IPS-18a (cell line): ENCODE measurements around the gene PACRG.

Source experiments
- H3K27ac ChIP-seq: one replicate; pipeline ENCODE4 v1.5.1; 2013; ENCODE audit warnings: low read length
- H3K27me3 ChIP-seq: one replicate; pipeline ENCODE4 v1.6.1; 2013; ENCODE audit warnings: mild to moderate bottlenecking, low read length; ENCODE audit not compliant: control insufficient read depth, insufficient read depth
- H3K36me3 ChIP-seq: one replicate; pipeline ENCODE4 v1.6.1; 2013; ENCODE audit warnings: low read depth, low read length; ENCODE audit not compliant: control insufficient read depth
- H3K4me1 ChIP-seq: one replicate; pipeline ENCODE4 v1.6.1; 2013; ENCODE audit warnings: low read depth, low read length; ENCODE audit not compliant: control insufficient read depth
- H3K4me3 ChIP-seq: one replicate; pipeline ENCODE4 v1.5.1; 2013; ENCODE audit warnings: low read length
- H3K9ac ChIP-seq: one replicate; pipeline ENCODE4 v1.6.1; 2013; ENCODE audit warnings: mild to moderate bottlenecking, low read length, moderate library complexity
- H3K9me3 ChIP-seq: one replicate; pipeline ENCODE4 v1.6.1; 2013; ENCODE audit warnings: low read depth, low read length; ENCODE audit not compliant: control insufficient read depth

The PACRG gene

DNA sequence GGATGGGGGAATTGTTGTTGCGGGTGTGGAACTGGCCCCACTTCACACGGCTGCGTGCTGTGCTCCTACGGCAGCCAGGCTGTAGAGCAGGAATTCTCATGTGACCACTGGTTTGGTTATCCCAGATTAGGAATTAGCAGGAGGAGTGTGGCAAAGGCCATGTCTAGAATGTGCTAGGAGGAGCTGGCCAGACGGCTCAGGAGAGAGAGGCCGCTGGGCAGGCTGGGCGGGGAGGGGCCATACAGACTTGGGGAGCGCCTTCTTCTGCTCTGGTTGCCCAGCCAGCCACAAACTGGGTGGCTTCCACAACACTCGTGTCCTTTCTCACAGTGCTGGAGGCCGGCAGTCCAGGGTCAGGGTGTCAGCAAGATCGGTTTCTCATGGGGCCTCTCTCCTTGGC lies 441.7 kb downstream of the PACRG start:
- Histone ChIP-seq H3K9ac (no peak overlapping the region), H3K27me3 (no peaks in the 10 kb centered on the region), H3K9me3 (no peaks in the 10 kb centered on the region), H3K27ac (no peak overlapping the region), H3K36me3 (no peaks in the 10 kb centered on the region), H3K4me1 (no peaks in the 10 kb centered on the region), H3K4me3 (no peak overlapping the region)

DNA sequence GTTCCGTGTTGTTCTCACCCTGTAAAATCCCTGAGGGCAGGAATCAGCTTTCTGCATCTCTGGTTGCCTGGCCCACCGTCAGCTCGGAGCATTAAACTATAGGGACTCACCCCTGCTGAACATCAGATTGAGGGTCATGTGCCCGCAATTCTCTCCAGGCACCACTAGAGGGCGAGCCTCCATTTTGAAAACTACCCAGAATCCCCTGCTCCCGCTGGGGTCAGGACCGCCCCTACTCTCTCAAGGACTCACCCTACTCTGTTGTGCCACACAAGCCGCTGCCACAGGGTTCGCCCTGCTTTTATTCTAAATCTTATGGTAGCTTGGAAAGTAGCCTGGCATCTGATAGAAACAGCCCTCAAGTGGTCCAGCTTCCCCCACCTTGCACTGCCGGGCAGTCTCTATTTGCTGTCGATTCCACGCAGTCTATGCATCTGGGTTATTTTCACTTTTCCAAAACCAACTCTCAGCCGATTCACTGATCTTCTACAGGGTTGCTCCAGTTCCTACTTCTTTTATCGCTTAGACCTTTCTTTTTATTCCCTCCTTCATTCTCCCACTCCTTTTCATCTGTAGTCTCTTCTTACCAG lies 442.6 kb downstream of the PACRG start:
- Histone ChIP-seq H3K4me1 (no peaks in the 10 kb centered on the region), H3K9ac (no peak overlapping the region), H3K36me3 (no peaks in the 10 kb centered on the region), H3K27ac (no peak overlapping the region), H3K27me3 (no peaks in the 10 kb centered on the region), H3K9me3 (no peaks in the 10 kb centered on the region), H3K4me3 (no peak overlapping the region)

DNA sequence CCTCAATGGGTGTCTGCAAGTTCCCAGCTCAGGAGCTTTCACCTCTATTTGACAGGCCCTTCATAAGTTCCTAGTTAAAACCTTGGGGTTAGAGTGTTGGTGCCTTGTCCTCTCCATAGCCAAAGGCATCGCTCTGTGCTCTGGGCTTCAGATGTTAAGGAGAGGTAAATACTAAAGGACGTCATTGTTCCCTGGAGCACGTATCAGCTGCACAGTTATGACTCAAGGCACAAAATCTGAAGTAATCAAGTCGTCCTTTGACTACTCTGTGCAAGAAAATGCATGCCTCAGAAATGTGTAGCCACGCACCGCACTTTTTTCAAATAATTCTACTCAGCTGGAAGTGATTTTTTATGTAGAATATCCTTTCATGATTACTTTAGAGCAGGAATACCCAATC lies 446.0 kb downstream of the PACRG start:
- Histone ChIP-seq H3K27ac (no peak overlapping the region), H3K36me3 (no peaks in the 10 kb centered on the region)

DNA sequence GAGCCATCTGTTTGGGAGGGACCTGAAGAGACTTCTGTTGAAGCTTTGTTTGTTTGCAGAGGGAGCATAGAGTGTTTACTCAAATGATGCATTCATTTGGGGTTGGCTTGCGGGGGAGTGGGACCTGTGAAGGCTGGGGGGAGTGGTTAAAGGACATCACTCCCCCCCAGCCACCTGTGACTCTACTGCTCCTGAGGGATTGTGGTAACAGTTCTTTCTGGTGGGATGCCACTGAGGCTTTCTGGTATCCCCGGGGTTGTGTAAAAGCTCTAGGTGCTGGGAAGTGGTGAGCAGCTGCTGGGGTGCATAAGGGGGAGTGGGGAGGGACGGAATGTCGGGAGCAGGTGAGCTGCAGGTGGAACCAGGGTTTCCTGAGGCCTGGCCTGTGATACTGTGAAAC lies 447.5 kb downstream of the PACRG start:
- Histone ChIP-seq H3K27ac (no peak overlapping the region), H3K9me3 (no peaks in the 10 kb centered on the region), H3K27me3 (no peaks in the 10 kb centered on the region), H3K4me3 (no peak overlapping the region), H3K36me3 (no peaks in the 10 kb centered on the region), H3K4me1 (no peaks in the 10 kb centered on the region), H3K9ac (no peak overlapping the region)

More for the DNA sequence above, 446.0 kb downstream of the PACRG start:
- no peak overlapping the region for H3K9ac ChIP-seq
- no peak overlapping the region for H3K4me3 ChIP-seq
- no peaks in the 10 kb centered on the region for H3K27me3 ChIP-seq
- H3K4me1 ChIP-seq = no peaks in the 10 kb centered on the region
- H3K9me3 ChIP-seq = no peaks in the 10 kb centered on the region

DNA sequence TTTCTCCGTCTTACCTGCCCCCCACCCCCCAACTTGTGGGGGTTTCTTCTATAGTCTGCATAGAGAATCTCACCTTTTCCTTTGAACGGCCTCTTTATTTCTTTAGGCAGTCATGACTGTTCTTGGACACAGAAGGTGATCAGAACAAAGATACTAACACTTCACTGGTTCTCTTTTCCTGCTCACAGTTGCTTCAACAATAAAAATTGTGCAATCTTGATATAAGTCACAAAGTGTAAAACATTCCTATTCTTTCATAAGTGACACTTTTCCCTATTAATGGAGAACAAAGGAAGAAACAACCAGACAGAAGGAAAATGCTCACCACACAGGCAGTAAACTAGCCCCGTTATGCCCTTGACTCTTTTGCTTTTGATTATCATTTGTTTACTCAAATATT lies 448.3 kb downstream of the PACRG start:
- Histone ChIP-seq H3K36me3 (no peaks in the 10 kb centered on the region), H3K27me3 (no peaks in the 10 kb centered on the region), H3K9me3 (no peaks in the 10 kb centered on the region), H3K9ac (no peak overlapping the region), H3K4me1 (peaks cover 4% of the 10 kb centered on the region), H3K27ac (no peak overlapping the region), H3K4me3 (no peak overlapping the region)

DNA sequence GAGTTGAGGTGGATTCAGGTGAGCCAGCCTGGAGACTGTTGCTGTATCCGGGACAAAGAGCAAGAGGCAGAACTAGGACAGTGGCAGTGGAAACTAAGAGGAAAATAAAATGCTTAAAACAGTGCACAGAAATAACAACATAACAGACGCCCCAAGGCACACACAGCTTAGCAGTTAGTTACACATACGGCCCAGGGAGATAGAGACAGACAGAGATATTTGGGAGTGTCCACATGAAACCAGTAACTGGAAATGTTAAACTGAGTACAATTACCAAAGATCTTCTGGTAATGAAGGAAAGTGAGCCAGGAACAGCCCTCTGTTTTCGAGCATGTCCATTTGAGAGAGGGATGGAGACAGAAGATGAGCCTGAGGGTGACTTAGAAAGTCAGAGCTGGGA lies 449.2 kb downstream of the PACRG start:
- Histone ChIP-seq H3K27ac (no peak overlapping the region), H3K27me3 (no peaks in the 10 kb centered on the region), H3K9me3 (no peaks in the 10 kb centered on the region), H3K36me3 (no peaks in the 10 kb centered on the region), H3K4me1 (peaks cover 4% of the 10 kb centered on the region), H3K4me3 (no peak overlapping the region), H3K9ac (no peak overlapping the region)

DNA sequence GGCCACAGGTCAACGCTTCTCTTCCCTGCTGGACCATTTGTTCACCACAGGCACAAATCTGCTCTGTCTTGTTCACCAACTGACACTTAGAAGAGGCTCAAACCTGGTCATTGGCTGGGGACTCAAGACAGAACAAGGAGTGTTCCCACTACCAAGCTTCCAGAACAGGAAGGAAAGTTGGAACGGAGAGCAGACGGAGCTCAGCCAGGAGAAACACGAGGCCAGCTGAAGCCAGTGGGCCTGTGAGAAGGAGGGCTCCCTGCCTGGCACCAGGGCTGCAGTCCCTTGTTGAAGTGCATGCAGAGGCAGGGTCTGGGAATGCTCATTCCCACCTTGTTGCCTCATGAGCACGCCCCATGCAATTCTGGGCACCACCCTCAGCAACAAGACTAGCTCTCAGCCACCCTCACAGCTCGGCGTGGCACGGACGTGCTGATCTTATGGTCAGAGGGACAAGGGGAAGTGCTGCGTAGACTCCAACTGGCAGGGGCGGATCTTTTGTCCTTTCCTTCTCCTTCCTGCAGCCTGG lies 450.2 kb downstream of the PACRG start:
- no peak overlapping the region for H3K9ac ChIP-seq
- H3K36me3 ChIP-seq = no peaks in the 10 kb centered on the region
- H3K9me3 ChIP-seq = no peaks in the 10 kb centered on the region
- no peaks in the 10 kb centered on the region for H3K27me3 ChIP-seq
- H3K4me3 ChIP-seq = no peak overlapping the region
- H3K4me1 ChIP-seq = peaks cover 4% of the 10 kb centered on the region
- H3K27ac ChIP-seq = no peak overlapping the region

DNA sequence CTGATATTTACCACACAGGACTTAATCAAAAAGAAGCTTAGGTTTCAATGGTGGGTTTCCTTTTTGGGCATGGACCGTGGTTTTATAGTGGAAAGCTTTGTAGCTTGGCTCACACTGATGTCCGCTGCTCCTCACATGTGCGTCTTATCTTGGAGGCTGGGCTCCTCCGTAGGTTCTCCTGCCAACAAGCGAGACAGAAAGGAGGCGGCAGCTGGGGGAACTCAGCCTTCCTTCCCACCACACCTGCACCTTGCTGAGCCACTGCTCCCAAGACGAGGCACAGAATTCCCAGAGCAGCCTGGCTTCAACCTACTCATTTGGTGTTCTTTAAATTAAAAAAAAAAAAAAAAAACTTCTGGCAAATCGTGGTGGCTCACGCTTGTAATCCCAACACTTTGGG lies 451.3 kb downstream of the PACRG start:
- Histone ChIP-seq H3K27me3 (no peaks in the 10 kb centered on the region), H3K9ac (no peak overlapping the region), H3K36me3 (no peaks in the 10 kb centered on the region), H3K9me3 (no peaks in the 10 kb centered on the region), H3K4me1 (peaks cover 4% of the 10 kb centered on the region), H3K4me3 (no peak overlapping the region), H3K27ac (no peak overlapping the region)

DNA sequence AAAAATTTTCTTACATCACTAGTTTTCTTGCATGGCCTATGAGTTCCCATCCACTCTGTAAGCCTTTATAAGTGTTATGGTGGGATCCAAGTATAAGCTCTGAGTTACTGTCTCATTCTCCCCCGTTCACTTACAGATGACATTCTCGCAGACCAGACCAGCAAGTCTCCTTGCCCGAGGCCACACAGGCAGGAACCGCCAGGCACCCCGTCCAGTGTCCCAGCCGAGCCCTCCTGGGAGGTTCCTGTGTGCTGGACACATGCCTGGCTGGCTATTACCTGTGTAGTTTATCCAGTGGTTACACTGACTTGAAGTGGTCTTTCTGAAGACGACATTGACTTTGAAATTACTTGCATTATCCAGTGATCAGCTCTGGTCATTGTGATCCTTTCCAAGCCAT lies 451.9 kb downstream of the PACRG start:
- H3K4me3 ChIP-seq = no peak overlapping the region
- H3K9ac ChIP-seq = no peak overlapping the region
- H3K36me3 ChIP-seq = no peaks in the 10 kb centered on the region
- H3K27ac ChIP-seq = no peak overlapping the region
- H3K4me1 ChIP-seq = peaks cover 4% of the 10 kb centered on the region
- H3K9me3 ChIP-seq = no peaks in the 10 kb centered on the region
- H3K27me3 ChIP-seq = no peaks in the 10 kb centered on the region

DNA sequence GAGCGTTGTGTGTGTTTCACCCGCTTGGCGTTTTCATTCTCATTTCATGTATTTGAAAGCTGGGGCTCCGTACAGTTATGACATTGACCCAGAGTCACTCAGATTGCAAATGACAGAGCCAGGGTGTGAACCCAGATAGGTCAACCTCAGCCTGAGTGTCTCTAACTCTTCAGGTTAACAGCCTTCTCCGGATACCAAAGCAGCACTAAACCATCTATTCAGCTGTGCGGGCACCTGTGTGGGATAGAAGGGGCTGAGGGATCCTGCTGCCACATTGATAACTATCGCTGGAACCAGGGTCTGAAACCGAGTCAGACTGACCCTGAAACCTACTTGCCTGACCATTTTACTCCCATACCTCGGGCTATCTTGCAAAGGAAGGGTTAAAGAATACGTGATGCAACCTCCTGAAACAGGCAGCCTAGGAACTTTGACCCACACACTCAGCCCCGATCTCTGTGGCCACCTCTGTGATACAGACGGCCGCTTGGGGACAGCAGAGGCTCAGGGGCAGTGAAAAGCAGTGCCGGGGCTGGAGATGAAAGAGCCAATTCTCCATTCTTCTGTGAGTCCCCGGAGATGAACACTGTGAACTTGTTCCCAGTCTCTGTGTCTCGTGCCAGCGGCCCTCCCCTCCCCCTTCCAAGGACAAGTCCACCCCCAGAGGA lies 453.2 kb downstream of the PACRG start:
- Histone ChIP-seq H3K27me3 (no peaks in the 10 kb centered on the region), H3K36me3 (no peaks in the 10 kb centered on the region), H3K9ac (no peak overlapping the region), H3K27ac (no peak overlapping the region), H3K9me3 (no peaks in the 10 kb centered on the region), H3K4me3 (no peak overlapping the region), H3K4me1 (peaks cover 10% of the 10 kb centered on the region)

DNA sequence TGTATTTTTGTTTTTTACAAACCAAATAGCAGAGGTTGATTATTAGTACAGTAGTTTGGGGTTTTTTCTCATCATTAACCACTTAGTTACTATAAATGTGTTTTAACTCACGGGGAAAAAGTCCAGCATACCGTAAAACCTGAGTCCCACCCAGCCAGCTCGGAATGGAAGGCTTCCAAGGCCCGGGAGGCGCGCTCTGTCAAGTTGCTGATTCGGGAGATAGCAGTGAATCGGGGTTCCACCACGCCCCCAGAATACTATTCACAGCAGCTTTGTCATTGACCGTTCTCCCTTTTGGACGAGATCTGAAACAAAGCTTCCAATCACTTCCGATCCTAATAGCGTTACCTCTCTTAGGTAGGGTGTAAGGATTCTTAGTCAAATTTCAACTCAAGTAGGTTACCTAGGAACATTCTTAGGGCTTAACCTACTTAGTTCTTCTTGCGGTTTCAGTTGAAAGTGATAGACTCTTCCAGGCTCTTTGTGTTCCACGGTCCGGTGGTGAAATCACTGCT lies 453.9 kb downstream of the PACRG start:
- peaks cover 14% of the 10 kb centered on the region for H3K4me1 ChIP-seq
- H3K4me3 ChIP-seq = no peak overlapping the region
- no peak overlapping the region for H3K9ac ChIP-seq
- no peaks in the 10 kb centered on the region for H3K36me3 ChIP-seq
- H3K9me3 ChIP-seq = no peaks in the 10 kb centered on the region
- no peak overlapping the region for H3K27ac ChIP-seq
- no peaks in the 10 kb centered on the region for H3K27me3 ChIP-seq

DNA sequence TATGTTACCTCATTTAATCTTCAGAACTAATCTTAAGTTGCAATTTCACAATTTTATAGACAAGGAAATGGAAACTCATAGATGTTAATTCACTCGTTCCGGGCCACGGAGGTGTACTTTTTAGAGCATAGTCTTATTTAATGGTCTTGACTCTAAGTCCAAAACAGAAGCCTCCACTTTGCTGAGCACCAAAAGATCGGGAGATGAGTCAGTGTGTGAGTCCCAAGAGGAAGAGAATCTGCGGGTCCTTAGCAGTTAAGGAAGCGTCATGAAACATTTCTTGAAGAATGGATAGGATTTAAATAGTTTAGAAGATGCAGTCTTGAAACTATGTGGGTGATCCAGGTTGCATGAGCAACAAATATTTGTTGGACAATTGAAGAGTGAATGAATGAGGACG lies 454.9 kb downstream of the PACRG start:
- Histone ChIP-seq H3K9ac (no peak overlapping the region), H3K4me1 (peaks cover 14% of the 10 kb centered on the region), H3K4me3 (no peak overlapping the region), H3K36me3 (no peaks in the 10 kb centered on the region), H3K27me3 (no peaks in the 10 kb centered on the region), H3K27ac (no peak overlapping the region), H3K9me3 (no peaks in the 10 kb centered on the region)
